Medulla oblongata (tissue), 1 donor: ENCODE measurements around the gene SERPINA3.
"Not testable (repeated sequence)": the region's sequence is repeated elsewhere in the genome, so short reads cannot be mapped to it uniquely, and the experiment has no call there.

ENCODE experiments used
- DNase-seq: peaks from one replicate; pipeline ENCODE4 v3.0.0-alpha.2; 2015; ENCODE audit errors: extremely low spot score

SERPINA3 gene

DNA sequence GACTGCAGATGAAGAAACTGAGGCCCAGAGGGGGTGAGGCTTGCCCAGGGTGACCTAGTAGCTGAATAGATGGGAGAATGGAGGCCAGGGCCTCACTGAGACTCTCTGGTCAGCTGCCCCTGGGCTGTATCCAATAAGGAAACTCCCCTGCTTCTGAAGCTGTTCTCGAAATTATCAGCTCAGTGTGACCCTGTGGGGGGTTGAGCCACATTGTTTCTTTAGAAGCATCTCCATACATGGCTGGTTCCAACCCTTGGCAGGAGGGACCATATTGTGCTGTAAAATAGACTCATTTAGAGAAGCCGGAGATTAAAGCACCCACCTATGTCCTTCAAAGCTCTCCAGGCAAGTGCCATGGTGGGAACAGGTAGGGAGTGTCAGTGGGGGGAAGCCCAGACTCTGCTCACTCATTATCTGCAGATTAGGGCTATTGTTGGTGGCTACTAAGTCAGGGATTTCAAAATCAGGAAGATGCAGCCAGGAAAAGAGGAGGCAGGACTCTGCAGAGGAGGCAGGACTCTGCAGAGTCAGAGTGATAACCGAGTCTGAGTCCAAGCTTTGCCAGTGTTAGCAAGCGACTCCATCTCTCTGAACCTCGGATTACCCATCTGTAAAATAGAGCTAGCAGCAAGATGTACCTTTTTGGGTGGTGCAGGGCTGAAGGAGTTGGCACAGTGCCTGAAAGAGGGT is 27.5 kb upstream of the SERPINA3 start:
- no peak for DNase-seq

DNA sequence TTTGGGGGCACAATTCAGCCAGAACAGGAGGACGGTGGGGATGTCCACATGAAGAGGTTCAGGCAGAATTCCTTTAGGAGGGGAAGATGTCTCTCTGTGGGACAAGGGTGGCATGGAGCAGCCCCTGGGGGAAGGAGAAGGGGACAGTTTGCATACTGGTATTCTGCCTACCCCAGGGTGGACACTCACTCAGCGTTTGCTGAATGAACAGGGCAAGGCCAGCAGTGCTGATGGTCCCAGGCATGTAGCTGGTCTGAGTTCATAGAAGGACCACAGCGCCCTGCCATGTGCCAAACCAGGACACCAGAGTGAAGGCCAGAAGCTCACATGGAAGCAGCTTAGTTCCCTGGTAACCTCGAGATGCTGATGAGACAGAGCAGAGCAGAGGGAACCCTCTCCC is 25.6 kb upstream of the SERPINA3 start:
- DNase-seq, result no peak

DNA sequence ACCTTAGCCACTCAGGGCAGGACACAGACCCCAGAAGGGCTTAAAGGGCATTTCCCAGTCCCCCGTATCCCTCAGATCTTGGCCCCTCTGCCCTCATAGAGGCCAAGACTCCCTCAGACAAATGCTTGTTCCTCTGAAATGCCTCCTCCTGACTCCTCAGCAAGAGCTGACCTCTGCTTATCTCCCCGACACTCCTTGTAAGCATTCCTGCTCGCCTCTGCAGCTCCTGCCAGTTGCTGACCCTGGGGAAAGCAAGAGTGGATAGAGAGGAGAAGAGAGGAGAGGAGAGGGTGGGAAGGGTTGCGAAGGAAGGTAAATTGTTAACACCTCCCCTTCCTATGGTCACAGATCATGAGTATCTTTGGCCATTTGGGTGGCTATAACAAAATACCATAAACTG is 23.9 kb upstream of the SERPINA3 start:
- DNase-seq, result no peak

DNA sequence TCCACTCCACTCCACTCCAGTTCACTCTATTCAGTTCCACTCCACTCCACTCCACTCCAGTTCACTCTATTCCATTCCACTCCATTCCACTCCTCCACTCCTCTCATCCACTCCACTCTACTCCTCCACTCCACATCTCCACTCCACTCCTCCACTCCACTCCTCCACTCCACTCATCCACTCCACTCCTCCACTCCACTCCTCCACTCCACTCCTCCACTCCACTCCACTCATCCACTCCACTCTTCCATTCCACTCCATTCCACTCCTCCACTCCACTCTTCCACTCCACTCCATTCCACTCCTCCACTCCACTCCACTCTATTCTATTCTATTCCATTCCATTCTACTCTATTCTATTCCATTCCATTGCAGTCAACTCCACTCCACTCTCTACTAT is 21.1 kb upstream of the SERPINA3 start:
- DNase-seq, result no peak

DNA sequence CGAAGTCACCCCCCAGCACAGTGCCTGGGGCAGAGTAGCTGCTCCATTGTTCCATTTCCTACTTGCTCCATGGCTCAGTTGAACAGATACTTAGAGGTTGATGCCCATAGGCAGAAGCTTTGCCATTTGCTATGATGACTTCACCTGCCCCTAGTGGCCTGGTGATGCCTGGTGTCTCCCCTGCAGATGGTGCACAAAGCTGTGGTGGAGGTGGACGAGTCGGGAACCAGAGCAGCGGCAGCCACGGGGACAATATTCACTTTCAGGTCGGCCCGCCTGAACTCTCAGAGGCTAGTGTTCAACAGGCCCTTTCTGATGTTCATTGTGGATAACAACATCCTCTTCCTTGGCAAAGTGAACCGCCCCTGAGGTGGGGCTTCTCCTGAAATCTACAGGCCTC is 20.3 kb upstream of the SERPINA3 start:
- DNase-seq, result no peak

DNA sequence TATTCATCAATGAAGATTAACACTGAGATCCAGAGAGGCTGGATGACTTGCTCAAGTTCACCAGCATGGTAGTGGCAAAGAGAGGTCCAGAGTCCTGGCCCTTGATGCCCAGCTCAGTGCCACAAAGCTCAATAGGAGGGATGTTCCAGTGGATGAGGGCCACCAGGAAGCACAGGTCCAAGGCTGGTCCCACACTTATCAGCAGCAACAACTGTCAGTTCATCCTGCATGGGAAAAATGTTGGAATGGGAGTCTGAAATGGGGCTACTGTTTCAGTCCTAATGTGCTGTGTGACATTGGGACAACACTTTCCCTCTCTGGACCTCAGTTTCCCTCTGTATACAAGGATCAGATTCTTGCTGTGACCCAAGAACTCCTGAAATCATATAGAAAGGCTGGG is 19.7 kb upstream of the SERPINA3 start:
- no peak for DNase-seq

DNA sequence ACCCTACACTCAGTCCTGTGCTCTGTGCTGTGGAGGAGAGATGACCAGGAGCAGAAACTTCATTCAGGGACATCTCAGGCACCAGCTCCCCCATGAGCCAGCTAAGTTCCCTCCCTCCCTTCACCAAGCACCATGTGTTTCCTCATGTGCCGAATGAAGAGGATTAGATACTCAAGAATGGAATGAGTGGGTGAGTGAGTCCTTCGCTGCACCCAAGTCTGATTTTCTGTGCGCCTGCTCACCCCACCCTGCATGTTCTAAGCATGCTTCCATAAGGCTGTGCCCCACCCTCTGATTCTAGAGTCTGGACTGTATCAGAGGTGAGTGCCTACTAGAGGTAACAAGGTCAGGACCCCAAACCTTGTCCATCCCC is 18.8 kb upstream of the SERPINA3 start:
- DNase-seq, result no peak

DNA sequence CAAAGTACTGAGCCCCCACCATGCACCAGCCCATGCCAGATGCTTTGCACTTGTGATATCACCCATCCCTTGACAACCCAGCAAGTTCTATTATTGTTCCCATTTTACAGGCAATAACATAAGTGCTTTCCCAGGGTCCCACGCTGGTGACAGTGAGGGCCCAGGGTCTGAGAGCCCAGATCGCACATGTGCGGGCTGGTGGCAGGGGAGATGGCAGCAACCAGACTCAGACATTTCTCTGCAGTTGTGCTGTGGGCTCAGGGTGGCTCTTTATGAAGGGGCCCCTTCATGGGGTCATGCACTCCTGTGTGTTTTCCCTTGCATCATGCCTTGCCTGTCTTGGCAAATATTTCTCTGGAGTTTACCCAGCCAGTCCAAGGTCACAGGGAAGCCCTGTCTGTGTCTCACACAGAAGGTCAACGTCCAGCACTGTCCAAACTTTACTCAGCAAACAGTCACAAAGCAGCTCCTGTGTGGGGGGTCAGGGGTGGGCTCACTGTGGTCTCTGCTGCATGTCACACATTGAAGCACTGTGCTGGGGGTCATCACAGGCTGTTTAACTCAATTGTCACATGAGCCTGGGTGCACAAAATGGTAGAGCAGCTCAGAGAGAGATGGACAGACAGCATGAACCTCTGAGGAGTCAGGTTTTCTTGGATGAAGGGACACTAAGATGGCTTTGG is 18.3 kb upstream of the SERPINA3 start:
- DNase-seq, result no peak

DNA sequence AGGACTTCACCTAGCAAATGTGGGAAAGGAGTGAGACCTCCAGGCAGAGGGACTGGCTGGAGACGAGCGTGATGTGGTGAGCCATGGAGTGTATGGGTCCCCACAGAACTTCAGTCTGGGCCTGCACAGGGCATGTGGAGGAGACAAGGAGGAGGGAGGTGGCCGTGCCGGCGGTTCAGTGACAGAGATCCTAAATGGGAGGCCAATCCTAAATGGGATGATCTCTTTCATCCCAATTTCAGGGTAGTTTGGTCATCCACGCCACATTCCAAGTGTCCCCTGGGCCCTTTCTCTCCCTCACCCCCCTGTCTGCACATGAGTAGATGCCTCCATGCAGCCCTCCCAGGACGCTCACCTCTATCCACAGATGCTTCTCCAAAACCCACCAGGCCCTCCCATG is 17.8 kb upstream of the SERPINA3 start:
- DNase-seq, result no peak

DNA sequence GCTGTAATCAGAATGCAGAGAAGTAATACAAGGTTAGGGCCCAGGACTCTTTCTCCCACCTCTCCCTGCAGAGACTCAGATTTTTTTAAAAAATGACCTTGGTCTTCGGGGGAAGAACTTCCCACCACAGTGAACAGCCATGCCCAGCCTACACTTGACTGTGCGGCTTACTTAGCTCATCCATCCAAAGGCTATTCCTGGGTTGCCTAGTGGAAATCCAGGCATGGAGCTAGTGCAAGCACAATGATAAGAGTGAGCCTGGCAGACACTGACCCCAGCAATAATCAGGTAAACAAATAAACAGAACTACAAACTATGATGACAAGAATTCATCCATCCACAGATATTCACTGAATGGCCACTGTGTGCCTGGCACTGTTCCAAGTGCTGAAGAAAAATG is 16.3 kb upstream of the SERPINA3 start:
- no peak for DNase-seq

DNA sequence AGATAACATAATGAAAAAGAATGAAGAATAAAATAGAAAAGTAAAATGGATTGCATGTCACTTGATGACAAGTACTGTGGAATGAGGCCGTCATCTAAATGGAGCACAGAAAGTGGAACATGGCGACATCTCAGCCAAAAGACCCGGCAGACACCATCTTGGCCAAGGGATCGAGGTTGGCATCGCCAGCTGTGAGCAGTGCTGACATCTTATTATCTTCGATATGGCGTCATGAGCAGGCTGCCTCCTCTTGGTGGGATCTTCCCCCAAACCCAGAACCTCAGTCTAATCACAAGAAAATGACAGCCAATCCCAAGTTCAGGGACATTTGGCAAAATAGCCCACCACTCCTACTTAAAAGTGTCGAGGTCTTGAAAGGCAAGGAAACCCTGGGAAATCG is 15.8 kb upstream of the SERPINA3 start:
- no peak for DNase-seq

DNA sequence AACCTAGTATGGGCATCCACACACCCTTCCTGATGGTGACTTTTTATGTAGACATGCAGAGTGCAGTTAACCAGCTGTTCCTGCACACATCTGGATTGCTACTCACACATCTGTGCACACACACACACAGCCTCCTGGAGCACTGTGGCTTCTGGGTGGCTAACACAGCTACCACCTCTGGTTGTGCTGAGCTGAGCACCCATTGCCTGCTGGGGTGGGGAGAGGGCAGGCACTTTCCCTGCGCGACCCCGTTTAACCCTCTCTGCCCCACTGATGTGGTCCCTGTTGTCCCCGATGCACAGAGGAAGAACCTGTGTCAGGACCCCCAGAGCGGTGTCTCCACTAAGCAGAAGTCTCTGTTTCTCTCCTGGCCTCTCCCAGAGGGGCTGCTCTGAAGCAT is 14.4 kb upstream of the SERPINA3 start:
- no peak for DNase-seq

DNA sequence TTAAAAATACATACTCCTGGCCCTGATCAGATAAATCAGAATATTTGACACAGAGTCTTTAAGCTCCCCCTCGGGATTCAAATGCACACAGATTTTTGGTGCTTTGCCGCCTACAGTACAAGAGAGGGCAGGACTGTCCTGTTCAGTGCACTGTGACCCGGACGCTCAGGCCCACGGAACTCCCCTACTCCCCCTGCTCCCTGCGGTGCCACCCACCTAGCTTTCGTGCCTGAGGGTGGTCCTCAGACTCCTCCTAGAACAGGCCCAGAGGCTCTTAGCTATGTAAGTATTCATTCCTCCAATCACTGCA is 13.7 kb upstream of the SERPINA3 start:
- no peak for DNase-seq

DNA sequence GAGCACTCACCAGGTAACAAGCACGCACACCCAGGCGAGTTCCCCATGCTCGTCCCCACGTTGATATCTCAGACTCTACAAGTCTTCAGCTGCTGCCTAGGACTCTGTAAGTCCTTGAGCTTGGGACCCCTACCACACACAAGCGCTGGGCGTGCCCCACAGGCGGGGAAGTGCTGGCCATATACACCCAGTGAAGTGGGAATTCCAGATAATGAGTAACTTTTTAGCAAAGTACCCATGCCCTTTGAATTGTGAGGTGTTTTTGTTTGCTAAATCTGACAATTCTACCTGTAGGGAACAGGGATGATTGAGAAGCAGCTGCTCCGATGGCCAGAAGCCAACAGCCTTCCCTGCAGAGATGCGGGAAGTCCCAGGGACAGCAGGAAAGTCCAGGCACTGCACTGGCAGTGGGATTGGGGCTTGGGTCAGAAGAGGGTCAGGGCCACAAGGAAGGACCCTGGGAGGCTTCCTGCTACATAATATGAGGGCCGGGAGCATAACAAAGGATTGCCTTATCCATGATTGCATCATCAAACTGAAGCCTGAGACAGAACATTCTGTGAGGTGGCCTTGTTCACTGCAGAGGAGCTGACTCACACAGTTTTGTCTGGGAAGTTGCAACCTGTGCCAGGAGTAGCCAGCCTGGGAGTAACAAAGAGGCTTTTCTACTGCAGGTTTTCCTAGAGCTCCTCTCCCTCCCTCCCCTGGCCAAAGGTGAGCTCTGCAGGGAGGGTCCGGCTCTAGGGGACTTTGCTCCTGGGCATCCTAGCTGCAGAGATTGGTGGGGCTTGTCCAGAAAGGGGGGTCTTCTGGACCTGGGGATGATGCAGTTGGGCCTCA is 13.2 kb upstream of the SERPINA3 start:
- peak; percentile 91 for DNase-seq

DNA sequence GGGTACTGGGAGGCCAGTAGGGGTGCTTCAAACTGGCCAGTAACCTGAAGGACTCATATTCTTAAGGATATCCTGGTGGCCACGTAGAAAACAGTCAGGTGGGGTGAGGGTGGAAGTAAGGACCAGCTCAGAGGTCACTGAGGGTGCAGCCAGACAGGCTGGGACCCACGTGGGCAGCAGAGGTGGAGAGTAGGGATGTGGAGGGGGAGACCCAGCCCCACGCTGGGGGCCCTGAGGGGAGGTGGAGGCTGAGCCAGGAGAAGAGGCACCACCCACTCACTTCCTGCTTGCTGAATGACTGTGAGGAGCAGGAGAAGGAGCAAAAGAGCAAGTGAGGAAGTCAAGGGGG is 12.6 kb upstream of the SERPINA3 start:
- no peak for DNase-seq

DNA sequence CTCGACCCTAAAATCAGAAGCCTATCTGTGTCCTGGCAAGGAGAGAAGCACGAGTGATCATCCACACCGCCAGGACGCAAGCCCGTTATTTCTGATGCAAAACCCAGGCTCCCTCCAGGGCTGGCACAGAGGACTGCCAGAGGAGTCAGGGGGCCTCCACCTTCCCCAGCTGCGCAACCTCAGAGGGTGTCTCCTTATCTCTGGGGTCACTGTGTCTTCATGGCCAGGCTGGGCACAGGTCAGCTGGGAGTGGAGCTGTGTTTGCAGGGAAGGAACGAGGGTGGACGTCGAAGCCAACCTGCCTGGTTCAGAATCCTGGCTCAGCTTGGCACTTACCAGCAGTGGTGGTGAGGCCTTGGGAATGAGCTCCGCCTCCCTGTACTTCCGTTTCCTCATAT is 12.0 kb upstream of the SERPINA3 start:
- no peak for DNase-seq

DNA sequence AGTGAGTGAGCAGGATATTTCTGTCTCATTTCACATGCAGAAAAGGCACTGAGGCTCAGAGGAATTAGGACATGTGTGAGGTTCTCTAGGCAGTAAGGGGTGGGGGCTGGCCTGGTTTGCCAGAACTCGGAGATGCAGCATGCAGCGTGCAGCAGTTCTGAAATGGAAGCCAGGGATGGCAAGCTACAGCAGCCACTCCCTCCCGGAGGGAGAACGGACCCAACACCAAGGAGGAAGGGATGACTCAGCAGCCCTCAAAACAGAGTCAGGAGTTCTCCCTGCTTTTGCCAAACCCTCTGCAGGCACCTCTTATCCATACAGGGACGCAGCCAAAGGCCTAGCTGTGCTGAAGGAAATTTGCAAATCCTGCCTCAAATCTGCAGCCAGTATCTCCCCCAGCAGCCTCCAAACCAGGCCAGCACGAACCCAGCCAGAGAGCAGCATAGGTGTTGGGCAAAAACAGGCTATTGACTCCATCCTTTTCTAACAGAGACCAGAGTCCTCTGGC is 10.3 kb upstream of the SERPINA3 start:
- peak; percentile 69 for DNase-seq

DNA sequence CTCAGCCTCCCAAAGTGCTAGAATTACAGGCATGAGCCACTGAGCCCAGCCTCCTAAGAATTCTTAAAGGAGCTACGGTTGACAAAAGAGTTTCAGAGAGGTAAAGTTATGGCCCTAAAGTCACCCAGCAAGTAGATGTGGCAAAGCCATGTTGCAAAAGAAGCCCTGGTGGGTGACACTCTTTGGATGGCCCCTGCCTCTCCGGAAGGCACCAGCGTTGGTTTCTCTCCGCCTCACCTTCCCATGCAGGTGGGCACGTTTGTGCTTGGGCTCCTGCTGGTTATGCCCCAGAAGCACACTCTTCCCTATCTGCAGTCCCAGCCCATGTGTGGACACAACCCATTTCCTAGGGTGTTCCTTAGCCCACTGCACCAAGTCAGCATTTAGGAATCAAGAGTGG is 9.5 kb upstream of the SERPINA3 start:
- no peak for DNase-seq

DNA sequence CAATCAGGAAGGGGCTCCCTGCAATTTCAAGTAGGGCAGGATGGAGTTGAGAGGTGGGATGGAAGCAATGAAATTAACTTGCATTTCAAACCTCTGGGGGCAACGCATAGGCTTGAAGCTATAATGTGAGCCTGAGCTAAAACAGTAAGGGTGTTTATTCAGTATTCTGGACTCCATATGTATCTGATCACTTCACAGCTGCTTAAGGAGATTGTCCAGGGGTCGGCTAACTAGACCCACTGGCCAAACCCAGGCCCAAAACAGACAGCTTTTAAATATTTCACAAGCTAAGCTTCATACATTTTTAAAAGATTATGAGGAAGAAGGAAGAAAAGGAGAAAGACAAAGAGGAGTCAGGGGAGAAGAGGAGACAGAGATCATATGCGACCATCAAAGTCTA is 6.8 kb upstream of the SERPINA3 start:
- no peak for DNase-seq

DNA sequence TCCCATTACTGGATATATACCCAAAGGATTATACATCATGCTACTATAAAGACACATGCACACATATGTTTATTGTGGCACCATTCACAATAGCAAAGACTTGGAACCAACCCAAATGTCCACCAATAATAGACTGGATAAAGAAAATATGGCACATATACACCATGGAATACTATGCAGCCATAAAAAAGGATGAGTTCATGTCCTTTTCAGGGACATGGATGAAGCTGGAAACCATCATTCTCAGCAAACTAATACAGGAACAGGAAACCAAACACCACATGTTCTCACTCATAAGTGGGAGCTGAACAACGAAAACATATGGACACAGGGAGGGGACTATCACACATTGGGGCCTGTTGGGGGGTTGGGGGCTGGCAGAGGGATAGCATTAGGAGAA is 3.2 kb upstream of the SERPINA3 start:
- not testable (repeated sequence) for DNase-seq

DNA sequence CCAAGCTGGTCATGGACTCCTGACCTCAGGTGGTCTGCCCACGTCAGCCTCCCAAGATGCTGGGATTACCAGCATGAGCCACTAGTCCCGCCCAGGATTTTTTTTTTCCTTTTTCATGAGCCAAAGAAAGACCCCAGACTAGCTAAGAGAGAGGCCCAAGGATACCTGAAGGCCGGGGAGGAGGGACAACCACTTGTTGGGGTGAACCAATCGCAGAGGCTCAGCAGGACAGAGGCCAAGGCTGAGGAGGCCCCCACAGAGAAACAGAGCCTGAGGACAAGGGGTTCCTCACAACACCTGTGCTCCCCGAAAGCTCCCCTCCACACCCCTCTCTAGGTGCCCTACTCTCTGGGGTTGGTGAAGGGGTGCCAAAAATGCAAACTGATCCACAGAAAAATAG is 1.0 kb upstream of the SERPINA3 start:
- no peak for DNase-seq

DNA sequence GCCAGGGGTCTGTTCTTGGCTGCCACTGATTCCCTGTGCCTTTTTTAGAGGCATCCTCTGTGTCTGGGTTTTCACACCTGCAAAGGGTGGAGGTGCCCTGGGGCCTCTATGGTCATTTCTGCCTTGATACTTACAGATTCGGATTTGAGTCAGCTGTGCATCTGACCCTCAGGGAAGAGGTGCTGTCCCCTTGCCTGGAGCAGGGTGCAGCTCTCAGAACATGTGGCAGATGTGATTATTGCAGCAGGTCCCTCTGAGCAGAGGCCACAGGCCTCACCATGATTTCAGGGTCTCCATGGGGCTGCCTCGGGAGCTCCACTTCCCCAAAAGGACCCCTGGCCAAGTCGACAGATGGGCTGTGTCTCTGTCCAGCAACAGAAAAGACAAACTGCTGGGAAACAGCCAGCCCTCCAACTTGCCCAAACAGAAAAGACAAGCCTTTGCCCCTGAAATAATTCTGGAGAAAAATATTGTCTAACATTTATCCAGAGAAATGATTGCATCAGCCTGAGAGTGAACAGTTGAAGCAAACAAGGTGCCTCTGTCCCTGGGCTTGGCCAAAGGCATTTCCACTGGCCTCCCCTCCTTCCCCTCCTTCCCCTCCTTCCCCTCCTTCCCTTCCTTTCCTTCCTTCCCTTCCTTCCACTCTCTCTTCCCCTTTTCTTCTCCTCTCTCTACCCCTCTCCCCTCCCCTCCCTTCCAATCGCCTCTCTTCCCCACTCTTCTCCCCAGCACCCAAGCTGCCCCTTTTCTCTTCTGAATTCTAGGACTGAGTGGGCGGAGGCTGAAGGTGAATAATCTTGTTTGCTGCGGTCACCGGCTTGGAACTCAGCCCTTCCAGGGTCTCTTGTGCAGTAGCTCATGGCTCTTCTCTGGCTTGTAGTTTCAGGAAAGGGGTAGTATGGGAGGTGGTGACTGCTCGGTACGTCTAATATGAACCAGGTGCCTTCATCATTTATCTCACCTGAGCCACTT is 676 bp downstream of the SERPINA3 start:
- no peak for DNase-seq
